Activated CD4-positive, alpha-beta T cell treated with anti-CD3 and anti-CD28 coated beads, Interleukin-2, amount 50 U/mL, for 16 hours (primary cell): Measurements from ENCODE around the gene CYP2W1.

Source experiments
- DNase-seq: peaks from one replicate; pipeline ENCODE4 v3.0.0-alpha.2; 2020

CYP2W1 gene

GRCh38 chr7:982511-983003, 424 bp upstream of the CYP2W1 start:
- no peak for DNase-seq

- DNase-seq: no peak
Observed at GRCh38 chr7:983616-984071, 663 bp downstream of the CYP2W1 start.

- no peak for DNase-seq
Observed at GRCh38 chr7:984361-985126, 1.6 kb downstream of the CYP2W1 start.

- no peak for DNase-seq
Observed at GRCh38 chr7:985127-985416, 2.1 kb downstream of the CYP2W1 start.

GRCh38 chr7:985915-986741, 3.1 kb downstream of the CYP2W1 start:
- no peak for DNase-seq

GRCh38 chr7:986766-987751, 4.1 kb downstream of the CYP2W1 start:
- DNase-seq: no peak

GRCh38 chr7:987909-988308, 4.9 kb downstream of the CYP2W1 start:
- no peak for DNase-seq

- no peak for DNase-seq
Observed at GRCh38 chr7:988426-988911, 5.5 kb downstream of the CYP2W1 start.

GRCh38 chr7:988963-989529, 6.1 kb downstream of the CYP2W1 start:
- no peak for DNase-seq

GRCh38 chr7:990352-990932, 7.5 kb downstream of the CYP2W1 start:
- no peak for DNase-seq

GRCh38 chr7:990933-991728, 8.2 kb downstream of the CYP2W1 start:
- DNase-seq: no peak

GRCh38 chr7:991729-992656, 9.0 kb downstream of the CYP2W1 start:
- DNase-seq: no peak

- peak; percentile 94 for DNase-seq
Observed at GRCh38 chr7:992709-993607, 10.0 kb downstream of the CYP2W1 start.

GRCh38 chr7:994592-995308, 11.8 kb downstream of the CYP2W1 start:
- DNase-seq: no peak

GRCh38 chr7:995571-995970, 12.6 kb downstream of the CYP2W1 start:
- no peak for DNase-seq

GRCh38 chr7:996079-996872, 13.3 kb downstream of the CYP2W1 start:
- no peak for DNase-seq
